RWPE1 (cell line): Measurements from ENCODE around the gene MYORG.

Experiments
- CTCF ChIA-PET: fragments of 350-600 bp; sonication (Branson Sonifier 250); formaldehyde crosslinking; extraction: SDS; loops from one replicate; lab custom pipeline; 2021; lab: Yijun Ruan, JAX
- POLR2A ChIA-PET: fragments of 400-600 bp; formaldehyde crosslinking; extraction: SDS; loops from one replicate; lab custom pipeline; 2020; ENCODE audit warnings: antibody characterized with exemption; ENCODE audit not compliant: low non-redundant PET; lab: Yijun Ruan, JAX
- DNase-seq: peaks from one replicate; pipeline ENCODE4 v3.0.0; 2012; ENCODE audit warnings: low spot score
- H3K27ac ChIP-seq: fragments of 450-650 bp; 2 replicates; pipeline ENCODE4 v1.5.1; 2017
- TF ChIP-seq, protein P1 (sequence below): fragments of 450-650 bp; conservative IDR thresholded peaks from 2 replicates; pipeline ENCODE4 v1.5.1; 2017; ENCODE audit warnings: low read depth, mild to moderate bottlenecking

Gene MYORG

GRCh38 chr9:34385561-34386230, 9.0 kb upstream of the MYORG start:
- ChIA-PET CTCF (no interaction called here), POLR2A (no interaction called here)
- H3K27ac ChIP-seq = no peak overlapping the region
- TF ChIP-seq, protein P1, sequence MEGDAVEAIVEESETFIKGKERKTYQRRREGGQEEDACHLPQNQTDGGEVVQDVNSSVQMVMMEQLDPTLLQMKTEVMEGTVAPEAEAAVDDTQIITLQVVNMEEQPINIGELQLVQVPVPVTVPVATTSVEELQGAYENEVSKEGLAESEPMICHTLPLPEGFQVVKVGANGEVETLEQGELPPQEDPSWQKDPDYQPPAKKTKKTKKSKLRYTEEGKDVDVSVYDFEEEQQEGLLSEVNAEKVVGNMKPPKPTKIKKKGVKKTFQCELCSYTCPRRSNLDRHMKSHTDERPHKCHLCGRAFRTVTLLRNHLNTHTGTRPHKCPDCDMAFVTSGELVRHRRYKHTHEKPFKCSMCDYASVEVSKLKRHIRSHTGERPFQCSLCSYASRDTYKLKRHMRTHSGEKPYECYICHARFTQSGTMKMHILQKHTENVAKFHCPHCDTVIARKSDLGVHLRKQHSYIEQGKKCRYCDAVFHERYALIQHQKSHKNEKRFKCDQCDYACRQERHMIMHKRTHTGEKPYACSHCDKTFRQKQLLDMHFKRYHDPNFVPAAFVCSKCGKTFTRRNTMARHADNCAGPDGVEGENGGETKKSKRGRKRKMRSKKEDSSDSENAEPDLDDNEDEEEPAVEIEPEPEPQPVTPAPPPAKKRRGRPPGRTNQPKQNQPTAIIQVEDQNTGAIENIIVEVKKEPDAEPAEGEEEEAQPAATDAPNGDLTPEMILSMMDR = no peak
- DNase-seq = no peak

GRCh38 chr9:34384368-34385165, 7.9 kb upstream of the MYORG start:
- POLR2A ChIA-PET = no interaction called here
- CTCF ChIA-PET = no interaction called here
- DNase-seq = no peak
- no peak overlapping the region for H3K27ac ChIP-seq
- TF ChIP-seq, protein P1 = no peak

DNA sequence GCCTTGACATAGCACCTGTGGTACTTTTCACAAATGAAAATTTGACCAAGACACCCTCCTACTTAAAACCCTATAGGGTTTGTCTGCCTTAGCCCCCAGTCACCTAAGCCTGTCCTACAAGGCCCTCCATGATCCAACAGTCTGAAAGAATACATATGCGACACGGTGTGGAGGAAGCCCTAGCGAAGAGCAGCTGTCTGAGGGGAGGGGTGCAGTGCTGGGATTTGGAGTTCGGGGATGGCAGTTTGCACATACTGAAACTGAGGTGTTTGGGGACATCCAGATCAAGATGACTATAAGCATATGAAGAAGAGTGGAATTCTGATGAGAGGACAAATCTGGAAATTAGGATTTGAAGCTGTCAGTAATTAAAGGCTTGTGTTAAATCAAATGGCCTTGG, 7.2 kb upstream of the MYORG start:
- no peak overlapping the region for H3K27ac ChIP-seq
- TF ChIP-seq, protein P1 = no peak
- no peak for DNase-seq
- ChIA-PET CTCF (no interaction called here), POLR2A (no interaction called here)

GRCh38 chr9:34382879-34383278, 6.2 kb upstream of the MYORG start:
- ChIA-PET CTCF (no interaction called here), POLR2A (no interaction called here)
- TF ChIP-seq, protein P1 = no peak
- H3K27ac ChIP-seq = no peak overlapping the region
- DNase-seq = no peak

- POLR2A ChIA-PET = interaction anchor here (0.5 kb wide), 1 partner anchor 48 kb away, joined by 3 read pairs; no protein-coding TSS in a partner anchor
Observed at GRCh38 chr9:34382054-34382453, 5.4 kb upstream of the MYORG start.

GRCh38 chr9:34381323-34381722, 4.6 kb upstream of the MYORG start:
- ChIA-PET CTCF (interaction anchor here (6.2 kb wide), 1 partner anchor 49 kb away, joined by 54 read pairs; no protein-coding TSS in a partner anchor), POLR2A (interaction anchor here (0.5 kb wide), 1 partner anchor 48 kb away, joined by 3 read pairs; no protein-coding TSS in a partner anchor)
- no peak for DNase-seq
- peak overlapping the region; percentile 46; the same call in 1 of the 2 replicates for H3K27ac ChIP-seq
- TF ChIP-seq, protein P1 = no peak

More at GRCh38 chr9:34382054-34382453, 5.4 kb upstream of the MYORG start:
- no peak for DNase-seq
- TF ChIP-seq, protein P1 = no peak
- CTCF ChIA-PET = no interaction called here
- H3K27ac ChIP-seq = no peak overlapping the region
